ENCODE measurements around the gene HSPA12A. TPM values are rescaled to one million over a fixed set of nuclear protein-coding genes. Genes with fewer than 3 reads are reported as not detected.

HSPA12A gene
- total RNA-seq, 1 donor from 2014 or later, result 4.0 TPM

DNA sequence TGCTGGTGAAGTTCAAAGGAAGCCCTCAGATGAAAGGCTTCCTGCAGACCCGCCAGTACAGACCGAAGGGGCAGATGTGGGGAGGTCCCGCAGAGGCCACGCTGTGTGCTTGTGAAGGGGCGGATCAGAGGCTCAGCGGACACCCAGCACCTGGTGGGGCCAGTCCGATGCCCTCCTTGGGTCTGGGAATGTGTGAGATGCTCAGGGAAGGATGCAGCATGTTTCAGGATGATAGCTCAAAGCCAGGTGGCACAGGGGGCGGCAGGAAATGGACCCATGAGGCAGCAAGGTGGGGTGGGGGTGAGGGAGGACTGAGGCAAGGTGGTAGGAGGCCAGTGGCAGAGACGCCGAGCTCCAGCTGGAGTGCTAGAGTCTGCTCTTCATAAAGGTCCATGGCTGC lies 27.9 kb upstream of the HSPA12A start:
- H3K4me1 Mint-ChIP-seq (ENCODE audit: unreplicated experiment), result peaks cover 12% of the 10 kb centered on the region
- H3K27me3 Mint-ChIP-seq (ENCODE audit: unreplicated experiment), result peaks cover 4% of the 10 kb centered on the region
- no peaks in the 10 kb centered on the region for H3K9me3 Mint-ChIP-seq (ENCODE audit: unreplicated experiment)
- TF ChIP-seq, protein P1, sequence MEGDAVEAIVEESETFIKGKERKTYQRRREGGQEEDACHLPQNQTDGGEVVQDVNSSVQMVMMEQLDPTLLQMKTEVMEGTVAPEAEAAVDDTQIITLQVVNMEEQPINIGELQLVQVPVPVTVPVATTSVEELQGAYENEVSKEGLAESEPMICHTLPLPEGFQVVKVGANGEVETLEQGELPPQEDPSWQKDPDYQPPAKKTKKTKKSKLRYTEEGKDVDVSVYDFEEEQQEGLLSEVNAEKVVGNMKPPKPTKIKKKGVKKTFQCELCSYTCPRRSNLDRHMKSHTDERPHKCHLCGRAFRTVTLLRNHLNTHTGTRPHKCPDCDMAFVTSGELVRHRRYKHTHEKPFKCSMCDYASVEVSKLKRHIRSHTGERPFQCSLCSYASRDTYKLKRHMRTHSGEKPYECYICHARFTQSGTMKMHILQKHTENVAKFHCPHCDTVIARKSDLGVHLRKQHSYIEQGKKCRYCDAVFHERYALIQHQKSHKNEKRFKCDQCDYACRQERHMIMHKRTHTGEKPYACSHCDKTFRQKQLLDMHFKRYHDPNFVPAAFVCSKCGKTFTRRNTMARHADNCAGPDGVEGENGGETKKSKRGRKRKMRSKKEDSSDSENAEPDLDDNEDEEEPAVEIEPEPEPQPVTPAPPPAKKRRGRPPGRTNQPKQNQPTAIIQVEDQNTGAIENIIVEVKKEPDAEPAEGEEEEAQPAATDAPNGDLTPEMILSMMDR (IDR thresholded peaks at IDR 0.05), result no peak
- H3K4me3 Mint-ChIP-seq (ENCODE audit: unreplicated experiment), result no peak overlapping the region
- no peaks in the 10 kb centered on the region for H3K36me3 Mint-ChIP-seq (ENCODE audit: unreplicated experiment)
- DNase-seq (ENCODE audit: extremely low spot score, unreplicated experiment), result no peak
- H3K27ac Mint-ChIP-seq (ENCODE audit: unreplicated experiment), result no peak overlapping the region

DNA sequence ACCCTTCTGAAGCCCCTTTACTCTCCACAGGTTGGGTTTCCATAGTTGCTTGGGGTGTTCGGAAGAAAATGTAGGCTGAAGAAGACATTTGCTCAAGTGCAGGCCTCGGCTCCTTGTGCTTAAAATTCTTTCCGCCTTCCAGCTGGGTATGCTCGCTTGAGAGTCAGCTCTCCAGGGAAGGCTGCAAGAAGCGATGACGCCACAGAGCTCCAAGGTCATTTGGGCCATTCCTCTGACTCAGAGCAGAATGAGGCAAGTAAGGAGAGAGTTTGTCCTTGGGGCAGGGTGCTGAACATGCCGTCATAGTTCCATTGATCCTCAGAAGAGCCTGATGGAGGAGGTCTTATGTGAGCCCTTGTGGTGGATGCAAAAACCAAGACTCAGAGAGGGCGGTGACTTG lies 27.4 kb upstream of the HSPA12A start:
- DNase-seq (ENCODE audit: extremely low spot score, unreplicated experiment), result no peak
- no peak overlapping the region for H3K4me3 Mint-ChIP-seq (ENCODE audit: unreplicated experiment)
- no peak overlapping the region for H3K27ac Mint-ChIP-seq (ENCODE audit: unreplicated experiment)
- TF ChIP-seq, protein P1 (IDR thresholded peaks at IDR 0.05), result no peak
- peaks cover 12% of the 10 kb centered on the region for H3K4me1 Mint-ChIP-seq (ENCODE audit: unreplicated experiment)
- peaks cover 6% of the 10 kb centered on the region for H3K27me3 Mint-ChIP-seq (ENCODE audit: unreplicated experiment)
- peaks cover 2% of the 10 kb centered on the region for H3K9me3 Mint-ChIP-seq (ENCODE audit: unreplicated experiment)
- no peaks in the 10 kb centered on the region for H3K36me3 Mint-ChIP-seq (ENCODE audit: unreplicated experiment)

- Mint-ChIP-seq H3K4me3 (ENCODE audit: unreplicated experiment) (no peak overlapping the region), H3K27me3 (ENCODE audit: unreplicated experiment) (peaks cover 8% of the 10 kb centered on the region), H3K4me1 (ENCODE audit: unreplicated experiment) (peaks cover 12% of the 10 kb centered on the region), H3K36me3 (ENCODE audit: unreplicated experiment) (no peaks in the 10 kb centered on the region), H3K9me3 (ENCODE audit: unreplicated experiment) (peaks cover 6% of the 10 kb centered on the region), H3K27ac (ENCODE audit: unreplicated experiment) (no peak overlapping the region)
- TF ChIP-seq, protein P1 (IDR thresholded peaks at IDR 0.05), result no peak
- no peak for DNase-seq (ENCODE audit: extremely low spot score, unreplicated experiment)
These were observed 27.0 kb upstream of the HSPA12A start for GRCh38 chr10:116769368-116769767.

- TF ChIP-seq, protein P1 (IDR thresholded peaks at IDR 0.05), result no peak
- Mint-ChIP-seq H3K4me3 (ENCODE audit: unreplicated experiment) (no peak overlapping the region), H3K9me3 (ENCODE audit: unreplicated experiment) (peaks cover 9% of the 10 kb centered on the region), H3K27me3 (ENCODE audit: unreplicated experiment) (peaks cover 8% of the 10 kb centered on the region), H3K4me1 (ENCODE audit: unreplicated experiment) (peaks cover 12% of the 10 kb centered on the region), H3K27ac (ENCODE audit: unreplicated experiment) (no peak overlapping the region), H3K36me3 (ENCODE audit: unreplicated experiment) (no peaks in the 10 kb centered on the region)
- DNase-seq (ENCODE audit: extremely low spot score, unreplicated experiment), result no peak
These were observed 26.4 kb upstream of the HSPA12A start for GRCh38 chr10:116768786-116769185.

DNA sequence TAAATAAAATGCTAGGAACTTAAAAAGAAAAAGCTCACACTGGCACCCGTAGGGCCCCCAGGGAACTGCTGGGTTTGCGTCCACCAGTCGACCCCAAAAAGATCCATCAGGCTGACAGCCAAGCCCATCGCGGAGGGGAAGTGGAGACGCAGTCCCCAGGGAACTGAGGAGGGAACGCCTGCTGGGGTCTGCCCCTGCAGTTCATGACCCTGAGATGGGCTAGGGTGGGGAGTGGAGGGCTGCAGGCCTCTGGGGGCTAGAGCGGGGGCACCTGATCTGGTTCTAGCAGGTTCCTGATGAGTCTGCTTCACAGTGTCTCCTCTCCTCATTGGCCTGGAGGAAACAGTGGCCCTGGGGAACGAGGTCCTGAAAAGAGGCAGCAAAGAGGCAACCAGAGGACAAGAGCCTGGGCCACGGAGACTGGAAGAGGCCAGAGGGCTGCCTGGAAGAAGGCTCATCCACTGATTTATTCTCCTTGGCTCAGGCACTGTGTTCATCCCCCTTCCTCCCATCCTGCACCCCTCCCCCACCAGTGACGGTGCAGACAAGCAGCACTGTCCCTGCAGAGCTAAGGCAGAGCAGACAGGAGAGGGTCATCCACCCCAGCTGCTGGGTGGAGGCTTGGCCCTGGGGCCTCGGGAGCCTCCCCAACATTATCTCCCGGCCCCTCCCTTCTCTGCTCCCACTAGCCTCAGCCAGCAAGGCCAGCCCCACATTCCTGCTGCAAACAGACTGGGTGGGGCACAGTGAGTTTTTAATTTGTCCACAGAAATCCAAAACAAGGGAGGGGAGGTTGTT lies 24.7 kb upstream of the HSPA12A start:
- TF ChIP-seq, protein P1 (IDR thresholded peaks at IDR 0.05), result no peak
- H3K27me3 Mint-ChIP-seq (ENCODE audit: unreplicated experiment), result peaks cover 8% of the 10 kb centered on the region

More for the DNA sequence above, 24.7 kb upstream of the HSPA12A start:
- Mint-ChIP-seq H3K27ac (ENCODE audit: unreplicated experiment) (no peak overlapping the region), H3K4me3 (ENCODE audit: unreplicated experiment) (no peak overlapping the region), H3K9me3 (ENCODE audit: unreplicated experiment) (peaks cover 9% of the 10 kb centered on the region), H3K4me1 (ENCODE audit: unreplicated experiment) (peaks cover 12% of the 10 kb centered on the region), H3K36me3 (ENCODE audit: unreplicated experiment) (no peaks in the 10 kb centered on the region)
- DNase-seq (ENCODE audit: extremely low spot score, unreplicated experiment), result no peak
